Panc1 (cell line): ENCODE results near the gene DPEP1. TPM values are rescaled to one million over a fixed set of nuclear protein-coding genes. Genes with fewer than 3 reads are reported as not detected.
"Not testable (repeated sequence)": the region's sequence is repeated elsewhere in the genome, so short reads cannot be mapped to it uniquely, and the experiment has no call there.

ENCODE experiments used
- ATAC-seq: fragments of 200-7000 bp; cut with Tn5 transposase; 2 replicates; pipeline ENCODE4 v1.9.1; 2020; ENCODE audit warnings: mild to moderate bottlenecking, moderate library complexity
- BruUV-seq: library from RNA; stranded (reverse); fragments of 400-500 nt; replicated peaks from 2 replicates; lab custom pipeline; 2021; lab: Mats Ljungman, UMichigan
- CTCF ChIA-PET: fragments of 300-600 bp; sonication (Branson Sonifier 250); formaldehyde crosslinking; loops from one replicate; lab custom pipeline; 2022; ENCODE audit warnings: antibody characterized with exemption; lab: Charles Lee
- POLR2A ChIA-PET: fragments of 300-600 bp; sonication (Branson Sonifier 250); formaldehyde crosslinking; loops from one replicate; lab custom pipeline; 2022; ENCODE audit warnings: antibody characterized with exemption; lab: Charles Lee
- DNase-seq: peaks from one replicate; pipeline ENCODE4 v3.0.0-alpha.2; 2010; ENCODE audit warnings: low read depth, low spot score
- H3K27ac ChIP-seq: 2 replicates; pipeline ENCODE4 v1.5.1; 2011; ENCODE audit warnings: mild to moderate bottlenecking, low read length, inconsistent platforms
- H3K27me3 ChIP-seq: fragments of 200-500 bp; sonication (Bioruptor generic); 2 replicates; pipeline ENCODE4 v1.6.0; 2014; ENCODE audit warnings: low read length, inconsistent platforms; ENCODE audit not compliant: control insufficient read depth, insufficient read depth
- H3K36me3 ChIP-seq: fragments of 200-500 bp; sonication (Bioruptor generic); 2 replicates; pipeline ENCODE4 v1.5.1; 2014; ENCODE audit warnings: inconsistent platforms, mild to moderate bottlenecking, low read length, moderate library complexity; ENCODE audit not compliant: control insufficient read depth, insufficient read depth
- H3K4me1 ChIP-seq: 2 replicates; pipeline ENCODE4 v1.5.1; 2011; ENCODE audit warnings: inconsistent platforms, mild to moderate bottlenecking, low read length, moderate library complexity; ENCODE audit not compliant: control insufficient read depth, insufficient read depth
- H3K4me3 ChIP-seq, 2 experiments: 2 replicates each; pipeline ENCODE4 v1.5.1; 2011 to 2012; ENCODE audit warnings: low read depth in 2 of 2, low read length in 2 of 2, mild to moderate bottlenecking in 2 of 2, inconsistent platforms in 1 of 2, moderate library complexity in 1 of 2
- H3K9me3 ChIP-seq: fragments of 200-500 bp; sonication (Bioruptor generic); 2 replicates; pipeline ENCODE4 v1.5.1; 2014; ENCODE audit warnings: low read depth, mild to moderate bottlenecking, inconsistent platforms, low read length, moderate library complexity; ENCODE audit not compliant: control insufficient read depth, insufficient read depth
- CTCF ChIP-seq: fragments of 450-650 bp; IDR thresholded peaks from 2 replicates; pipeline ENCODE4 v1.5.1; 2017; ENCODE audit warnings: mild to moderate bottlenecking
- POLR2AphosphoS5 ChIP-seq: IDR thresholded peaks from 2 replicates; pipeline ENCODE4 v1.6.1; 2012; ENCODE audit warnings: mild to moderate bottlenecking, low read depth, low read length, moderate library complexity
- REST ChIP-seq, 2 experiments: IDR thresholded peaks; 2 replicates each; pipeline ENCODE4 v1.6.1; 2011 to 2012; ENCODE audit warnings: low read depth in 2 of 2, control low read depth in 1 of 2, low read length in 1 of 2, mild to moderate bottlenecking in 1 of 2, moderate library complexity in 1 of 2; ENCODE audit not compliant: insufficient read depth in 1 of 2
- SIN3A ChIP-seq: IDR thresholded peaks from 2 replicates; pipeline ENCODE4 v1.6.1; 2012; ENCODE audit warnings: low read depth, mild to moderate bottlenecking, low read length, moderate library complexity, borderline replicate concordance; ENCODE audit not compliant: insufficient read depth
- TCF7L2 ChIP-seq: IDR thresholded peaks from 2 replicates; pipeline ENCODE4 v1.6.1; 2011; ENCODE audit warnings: mild to moderate bottlenecking, low read depth, low read length, inconsistent platforms
- in situ Hi-C: cut with HindIII; loops from 2 replicates; pipeline ENCODE4 v1.10.0; 2016; ENCODE audit warnings: low sequenced_read_pairs, low pct_unique_long_range_greater_than_20kb
- intact Hi-C: fragments of 100-400 bp; cut with micrococcal nuclease; formaldehyde crosslinking; loops from one replicate; pipeline ENCODE4 v1.10.0; 2022; ENCODE audit not compliant: unreplicated experiment
- total RNA-seq: library from RNA; stranded (reverse); gene quantifications from one replicate; pipeline ENCODE4 v1.2.1, GENCODE V29; 2021; ENCODE audit not compliant: unreplicated experiment

The DPEP1 gene
- total RNA-seq, 1 experiment from 2014 or later, result 0.18 TPM

- no peak for DNase-seq
- BruUV-seq, result no TSS peak
- peak; percentile 83 for ATAC-seq
- Histone ChIP-seq H3K4me1 (no peaks in the 10 kb centered on the region; the same call in 1 of the 2 replicates), H3K36me3 (no peaks in the 10 kb centered on the region), H3K27me3 (peaks cover 4% of the 10 kb centered on the region), H3K27ac (no peak overlapping the region), H3K9me3 (no peaks in the 10 kb centered on the region), H3K4me3 (peak overlapping the region in 1 of 2 experiments; percentile 29; a peak in 2 of 4 replicates)
- POLR2A ChIA-PET, result interaction anchor here (0.6 to 0.7 kb wide), 2 partner anchors 69 to 340 kb away, joined by 4 to 11 read pairs; no protein-coding TSS in a partner anchor
- no peak for TF ChIP-seq SIN3A
- no peak for TF ChIP-seq TCF7L2
- no peak for TF ChIP-seq CTCF
- TF ChIP-seq POLR2AphosphoS5, result no peak
- no peak for TF ChIP-seq REST (IDR thresholded peaks at IDR 0.05; ENCODE audit: insufficient read depth in 1 of 2, low read depth in 2 of 2, low read length in 1 of 2)
- in situ Hi-C loops, result no loop called here
- CTCF ChIA-PET, result interaction anchor here (0.8 kb wide), 1 partner anchor 10 kb away, joined by 3 read pairs; no protein-coding TSS in a partner anchor
- intact Hi-C loops, result no loop called here
Measured at GRCh38 chr16:89633064-89633631, 19.7 kb downstream of the DPEP1 start.

- CTCF ChIA-PET, in situ Hi-C loops: not testable (repeated sequence)
Measured at GRCh38 chr16:89634463-89635385, 21.3 kb downstream of the DPEP1 start.

More at GRCh38 chr16:89634463-89635385, 21.3 kb downstream of the DPEP1 start:
- H3K36me3 ChIP-seq, H3K27me3 ChIP-seq, H3K9me3 ChIP-seq, H3K4me3 ChIP-seq, H3K27ac ChIP-seq, H3K4me1 ChIP-seq, POLR2A ChIA-PET, BruUV-seq, intact Hi-C loops, DNase-seq, ATAC-seq: not testable (repeated sequence)
